T-cell (primary cell): Measurements from ENCODE around the gene JCAD. TPM values are rescaled to one million over a fixed set of nuclear protein-coding genes. Genes with fewer than 3 reads are reported as not detected.
A peak's percentile ranks its signal among the peaks of the same experiment; 100 is the strongest.

ENCODE experiments used
- ATAC-seq, 4 experiments: fragments of 200-7000 bp in 3 of 4; fragments of 150-1000 bp in 1 of 4; cut with Tn5 transposase; replicated peaks in 1 of 4; 1 replicate in 3 of 4; 2 replicates in 1 of 4; pipeline ENCODE4 v1.10.0; 2021; ENCODE audit warnings: moderate library complexity in 3 of 4, mild to moderate bottlenecking in 2 of 4, moderate number of reproducible peaks in 1 of 4
- CTCF ChIA-PET, 2 donors: fragments of 300-600 bp; sonication (Branson Sonifier 250); formaldehyde crosslinking; loops; one replicate each; lab custom pipeline; 2022; ENCODE audit warnings: antibody characterized with exemption in 2 of 2; lab: Charles Lee
- POLR2A ChIA-PET, 2 donors: fragments of 300-600 bp; sonication (Branson Sonifier 250); formaldehyde crosslinking; loops; one replicate each; lab custom pipeline; 2022; ENCODE audit warnings: antibody characterized with exemption in 2 of 2; lab: Charles Lee
- DNase-seq, 35 experiments: peaks; one replicate each; pipeline versions ENCODE4 v3.0.0 to v3.0.0-alpha.2; 2013 to 2023
- H3K27ac ChIP-seq: one replicate; pipeline ENCODE4 v1.5.1; 2013; ENCODE audit warnings: low read length
- H3K27me3 ChIP-seq, 2 experiments: replicated peaks in 1 of 2; 1 replicate in 1 of 2; 2 replicates in 1 of 2; pipeline versions ENCODE4 v1.6.1 to v1.7.0; 2013; ENCODE audit warnings: low read length in 1 of 2, mixed read lengths in 1 of 2; ENCODE audit not compliant: control insufficient read depth in 2 of 2, insufficient read depth in 2 of 2; ENCODE audit errors: extremely low read depth in 1 of 2
- H3K36me3 ChIP-seq, 2 donors: 1 replicate in 1 of 2; 2 replicates in 1 of 2; pipeline versions ENCODE4 v1.6.1 to v1.7.0; 2013; ENCODE audit warnings: low read length in 1 of 2; ENCODE audit not compliant: control insufficient read depth in 2 of 2, insufficient read depth in 1 of 2; ENCODE audit errors: extremely low read depth in 1 of 2
- H3K4me1 ChIP-seq, 2 experiments: 1 replicate in 1 of 2; 2 replicates in 1 of 2; pipeline versions ENCODE4 v1.6.1 to v1.7.0; 2013; ENCODE audit warnings: low read length in 2 of 2, mixed read lengths in 1 of 2; ENCODE audit not compliant: insufficient read depth in 2 of 2, control insufficient read depth in 1 of 2; ENCODE audit errors: extremely low read depth in 1 of 2
- H3K4me3 ChIP-seq, 2 donors: 1 replicate in 1 of 2; 2 replicates in 1 of 2; pipeline versions ENCODE4 v1.5.1 to v1.7.0; 2013; ENCODE audit warnings: mild to moderate bottlenecking in 2 of 2, low read length in 1 of 2, moderate library complexity in 1 of 2; ENCODE audit not compliant: control insufficient read depth in 1 of 2; ENCODE audit errors: extremely low read depth in 1 of 2
- H3K9me3 ChIP-seq: 2 replicates; pipeline ENCODE4 v1.7.0; 2013
- H3K27ac Mint-ChIP-seq, 2 donors: one replicate each; pipeline ENCODE4 v1.8.0; 2020 to 2021; ENCODE audit warnings: mild to moderate bottlenecking in 2 of 2, mixed read lengths in 2 of 2
- H3K27me3 Mint-ChIP-seq, 2 donors: one replicate each; pipeline ENCODE4 v1.8.0; 2021 to 2022; ENCODE audit warnings: mixed read lengths in 2 of 2
- H3K36me3 Mint-ChIP-seq: one replicate; pipeline ENCODE4 v1.8.0; 2021; ENCODE audit warnings: mixed read lengths
- H3K4me1 Mint-ChIP-seq, 3 donors: one replicate each; pipeline ENCODE4 v1.8.0; 2020 to 2022; ENCODE audit warnings: mixed read lengths in 3 of 3, mild to moderate bottlenecking in 1 of 3
- H3K4me3 Mint-ChIP-seq, 3 donors: one replicate each; pipeline ENCODE4 v1.8.0; 2020 to 2022; ENCODE audit warnings: mild to moderate bottlenecking in 3 of 3, mixed read lengths in 3 of 3, moderate library complexity in 3 of 3
- H3K9me3 Mint-ChIP-seq, 3 donors: one replicate each; pipeline ENCODE4 v1.8.0; 2020 to 2022; ENCODE audit warnings: mixed read lengths in 3 of 3
- WGBS: methylation state at CpG from one replicate; pipeline ENCODE4 v1.1.5; 2013; ENCODE audit warnings: missing lambda C conversion rate; ENCODE audit not compliant: insufficient coverage; 5-methylcytosine and 5-hydroxymethylcytosine counted together
- total RNA-seq, 35 experiments: library from RNA in 6 of 35; stranded (reverse) in 6 of 35; fragments of 120-200 nt in 1 of 35; gene quantifications; one replicate each; pipeline versions ENCODE4 v1.2.1 to v1.2.4 and lab custom pipeline; 2013 to 2026

Gene JCAD
- total RNA-seq, 5 donors from 2014 or later (not counting 1 experiment from before 2014, with no cell fraction given) = 0.06 to 0.32 (median 0.10) TPM; not detected in 2

GRCh38 chr10:30048768-30049517, 10.4 kb downstream of the JCAD start:
- WGBS = 3% methylated on average over 7 of the region's 18 CpGs
- Mint-ChIP-seq H3K9me3 (no peaks in the 10 kb centered on the region), H3K36me3 (no peaks in the 10 kb centered on the region), H3K27ac (no peak overlapping the region), H3K4me3 (peak overlapping the region in 2 of 3 donors; percentile 15 to 76), H3K4me1 (peaks cover 22 to 25% (median 22%) of the 10 kb centered on the region in 3 donors), H3K27me3 (peaks cover 71 to 78% of the 10 kb centered on the region in 2 donors)
- CTCF ChIA-PET = interaction anchor here (0.9 to 1.3 kb wide), 2 partner anchors 22 to 25 kb away, joined by 4 read pairs; no protein-coding TSS in a partner anchor
- peak in 2 of 4 experiments; percentile 47 to 66 for ATAC-seq
- Histone ChIP-seq H3K9me3 (no peaks in the 10 kb centered on the region), H3K4me3 (peak overlapping the region in 1 of 2 donors; percentile 76), H3K27me3 (peaks cover 0 to 52% of the 10 kb centered on the region in 2 experiments), H3K4me1 (peaks cover 14 to 18% of the 10 kb centered on the region in 2 experiments), H3K27ac (no peak overlapping the region), H3K36me3 (no peaks in the 10 kb centered on the region)
- DNase-seq = peak in 2 of 35 experiments; percentile 5 to 25
- POLR2A ChIA-PET = no interaction called here

GRCh38 chr10:30047924-30048531, 11.4 kb downstream of the JCAD start:
- CTCF ChIA-PET = no interaction called here

GRCh38 chr10:30047430-30047829, 12.0 kb downstream of the JCAD start:
- ChIA-PET CTCF (no interaction called here), POLR2A (interaction anchor here in 1 of 2 donors (0.6 kb wide), 1 partner anchor 129 kb away, joined by 3 read pairs; no protein-coding TSS in a partner anchor)
- Mint-ChIP-seq H3K4me3 (peak overlapping the region in 1 of 3 donors; percentile 76), H3K9me3 (no peaks in the 10 kb centered on the region), H3K27me3 (peaks cover 75 to 86% of the 10 kb centered on the region in 2 donors), H3K36me3 (no peaks in the 10 kb centered on the region), H3K4me1 (peaks cover 22 to 25% (median 22%) of the 10 kb centered on the region in 3 donors), H3K27ac (no peak overlapping the region)
- Histone ChIP-seq H3K36me3 (no peaks in the 10 kb centered on the region), H3K9me3 (no peaks in the 10 kb centered on the region), H3K27me3 (peaks cover 0 to 48% of the 10 kb centered on the region in 2 experiments), H3K4me3 (no peak overlapping the region), H3K27ac (no peak overlapping the region), H3K4me1 (peaks cover 14 to 18% of the 10 kb centered on the region in 2 experiments)
- ATAC-seq (peak in 1 of 4 experiments; percentile 9), DNase-seq (no peak)
- 96% methylated on average over 15 of the region's 21 CpGs for WGBS

More at GRCh38 chr10:30047924-30048531, 11.4 kb downstream of the JCAD start:
- H3K36me3 Mint-ChIP-seq = no peaks in the 10 kb centered on the region
- peak; percentile 30 to 94 (median 65) for ATAC-seq
- WGBS = 34% methylated on average over 5 of the region's 11 CpGs
- Histone ChIP-seq H3K27ac (no peak overlapping the region), H3K9me3 (no peaks in the 10 kb centered on the region), H3K27me3 (peaks cover 0 to 49% of the 10 kb centered on the region in 2 experiments), H3K4me1 (peaks cover 14 to 18% of the 10 kb centered on the region in 2 experiments), H3K4me3 (no peak overlapping the region), H3K36me3 (no peaks in the 10 kb centered on the region)
- H3K4me3 Mint-ChIP-seq = peak overlapping the region in 2 of 3 donors; percentile 51 to 76
- no peaks in the 10 kb centered on the region for H3K9me3 Mint-ChIP-seq
- peaks cover 22 to 25% (median 22%) of the 10 kb centered on the region in 3 donors for H3K4me1 Mint-ChIP-seq
- DNase-seq = peak in 3 of 35 experiments; percentile 4 to 35 (median 13)
- POLR2A ChIA-PET = interaction anchor here in 1 of 2 donors (0.6 kb wide), 1 partner anchor 130 kb away, joined by 3 read pairs; no protein-coding TSS in a partner anchor
- no peak overlapping the region for H3K27ac Mint-ChIP-seq
- H3K27me3 Mint-ChIP-seq = peaks cover 74 to 84% of the 10 kb centered on the region in 2 donors

- no peaks in the 10 kb centered on the region for H3K9me3 Mint-ChIP-seq
- H3K4me1 Mint-ChIP-seq = peaks cover 22 to 25% (median 23%) of the 10 kb centered on the region in 3 donors
- H3K27ac Mint-ChIP-seq = no peak overlapping the region
- POLR2A ChIA-PET = no interaction called here
- H3K36me3 Mint-ChIP-seq = no peaks in the 10 kb centered on the region
- H3K27me3 Mint-ChIP-seq = peaks cover 74 to 77% of the 10 kb centered on the region in 2 donors
- ATAC-seq = no peak
- CTCF ChIA-PET = no interaction called here
- no peaks in the 10 kb centered on the region for H3K9me3 ChIP-seq
- H3K27ac ChIP-seq = no peak overlapping the region
- H3K4me3 ChIP-seq = no peak overlapping the region
- DNase-seq = no peak
- no peaks in the 10 kb centered on the region for H3K36me3 ChIP-seq
- peaks cover 14 to 18% of the 10 kb centered on the region in 2 experiments for H3K4me1 ChIP-seq
- H3K27me3 ChIP-seq = peaks cover 0 to 49% of the 10 kb centered on the region in 2 experiments
- H3K4me3 Mint-ChIP-seq = no peak overlapping the region
- 80% methylated on average over 1 of the region's 3 CpGs for WGBS
Observed at GRCh38 chr10:30046476-30046875, 12.9 kb downstream of the JCAD start.

- H3K27ac Mint-ChIP-seq = no peak overlapping the region
- CTCF ChIA-PET = no interaction called here
- H3K4me3 Mint-ChIP-seq = no peak overlapping the region
- POLR2A ChIA-PET = no interaction called here
- Histone ChIP-seq H3K27ac (no peak overlapping the region), H3K36me3 (no peaks in the 10 kb centered on the region), H3K4me3 (no peak overlapping the region), H3K4me1 (peaks cover 14 to 18% of the 10 kb centered on the region in 2 experiments), H3K9me3 (no peaks in the 10 kb centered on the region), H3K27me3 (peaks cover 0 to 51% of the 10 kb centered on the region in 2 experiments)
- 100% methylated on average over 1 of the region's 7 CpGs for WGBS
- H3K9me3 Mint-ChIP-seq = no peaks in the 10 kb centered on the region
- H3K4me1 Mint-ChIP-seq = peaks cover 22 to 25% (median 23%) of the 10 kb centered on the region in 3 donors
- H3K27me3 Mint-ChIP-seq = peaks cover 73 to 76% of the 10 kb centered on the region in 2 donors
- ATAC-seq (no peak), DNase-seq (no peak)
- H3K36me3 Mint-ChIP-seq = no peaks in the 10 kb centered on the region
Observed at GRCh38 chr10:30045961-30046360, 13.4 kb downstream of the JCAD start.
